Gastrocnemius medialis (tissue), 4 donors: ENCODE results near the gene NARF.

Experiments used
- POLR2A ChIP-seq, 2 donors: fragments of 450-650 bp; IDR thresholded peaks; one replicate each; pipeline ENCODE4 v1.6.1; 2017; ENCODE audit warnings: antibody characterized with exemption in 2 of 2, mild to moderate bottlenecking in 2 of 2, moderate library complexity in 2 of 2
- TF ChIP-seq, protein P1 (sequence below), 5 experiments: fragments of 450-650 bp in 3 of 5; fragments of 200-600 bp in 2 of 5; sonication (generic) in 2 of 5; IDR thresholded peaks in 4 of 5; conservative IDR thresholded peaks in 1 of 5; 1 replicate in 4 of 5; 2 replicates in 1 of 5; pipeline ENCODE4 v1.5.1; 2016 to 2019; ENCODE audit warnings: antibody characterized with exemption in 5 of 5, mild to moderate bottlenecking in 3 of 5, moderate library complexity in 3 of 5

DNA sequence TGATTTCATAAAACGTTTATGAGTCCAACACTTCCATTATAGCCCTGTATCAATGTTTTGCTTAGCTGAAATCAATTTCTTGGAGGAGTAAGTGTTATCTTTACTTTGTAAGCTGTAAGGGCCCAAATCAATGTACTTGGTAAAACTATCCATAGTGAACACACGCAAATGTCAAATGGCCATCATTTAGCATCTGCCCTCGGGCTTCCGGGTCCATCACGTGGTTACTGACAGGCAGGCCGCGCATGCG lies 687 bp upstream of the NARF start:
- TF ChIP-seq, protein P1, sequence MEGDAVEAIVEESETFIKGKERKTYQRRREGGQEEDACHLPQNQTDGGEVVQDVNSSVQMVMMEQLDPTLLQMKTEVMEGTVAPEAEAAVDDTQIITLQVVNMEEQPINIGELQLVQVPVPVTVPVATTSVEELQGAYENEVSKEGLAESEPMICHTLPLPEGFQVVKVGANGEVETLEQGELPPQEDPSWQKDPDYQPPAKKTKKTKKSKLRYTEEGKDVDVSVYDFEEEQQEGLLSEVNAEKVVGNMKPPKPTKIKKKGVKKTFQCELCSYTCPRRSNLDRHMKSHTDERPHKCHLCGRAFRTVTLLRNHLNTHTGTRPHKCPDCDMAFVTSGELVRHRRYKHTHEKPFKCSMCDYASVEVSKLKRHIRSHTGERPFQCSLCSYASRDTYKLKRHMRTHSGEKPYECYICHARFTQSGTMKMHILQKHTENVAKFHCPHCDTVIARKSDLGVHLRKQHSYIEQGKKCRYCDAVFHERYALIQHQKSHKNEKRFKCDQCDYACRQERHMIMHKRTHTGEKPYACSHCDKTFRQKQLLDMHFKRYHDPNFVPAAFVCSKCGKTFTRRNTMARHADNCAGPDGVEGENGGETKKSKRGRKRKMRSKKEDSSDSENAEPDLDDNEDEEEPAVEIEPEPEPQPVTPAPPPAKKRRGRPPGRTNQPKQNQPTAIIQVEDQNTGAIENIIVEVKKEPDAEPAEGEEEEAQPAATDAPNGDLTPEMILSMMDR (IDR thresholded peaks at IDR 0.05 in 4 of 5, conservative IDR thresholded peaks at IDR 0.05 in 1 of 5): no peak
- no peak for TF ChIP-seq POLR2A (IDR thresholded peaks at IDR 0.05)
